Kidney epithelial cell (primary cell): Measurements from ENCODE around the gene GON7. TPM values are rescaled to one million over a fixed set of nuclear protein-coding genes. Genes with fewer than 3 reads are reported as not detected.
"Not testable (repeated sequence)": the region's sequence is repeated elsewhere in the genome, so short reads cannot be mapped to it uniquely, and the experiment has no call there.

Experiments
- DNase-seq: peaks from one replicate; pipeline ENCODE4 v3.0.0-alpha.2; 2010; ENCODE audit warnings: low read depth
- H3K27me3 ChIP-seq: 2 replicates; pipeline ENCODE4 v1.6.0; 2011; ENCODE audit warnings: low read length; ENCODE audit not compliant: control insufficient read depth, insufficient read depth
- H3K36me3 ChIP-seq: 2 replicates; pipeline ENCODE4 v1.5.1; 2011; ENCODE audit warnings: low read length; ENCODE audit not compliant: control insufficient read depth, insufficient read depth
- H3K4me3 ChIP-seq: 2 replicates; pipeline ENCODE4 v1.5.1; 2011; ENCODE audit warnings: low read depth, mild to moderate bottlenecking, control low read depth, low read length
- CTCF ChIP-seq: IDR thresholded peaks from 2 replicates; pipeline ENCODE4 v1.5.1; 2011; ENCODE audit warnings: mild to moderate bottlenecking, moderate library complexity, low read length, control low read depth, inconsistent platforms; ENCODE audit not compliant: insufficient read depth, poor library complexity, severe bottlenecking
- total RNA-seq: library from RNA; depleted of rRNA; stranded (reverse); fragments of >200 nt; gene quantifications from 2 replicates; pipeline ENCODE4 v1.2.3, GENCODE V29; 2015

GON7 gene
- total RNA-seq, 1 donor from 2014 or later = 14.9 TPM

GRCh38 chr14:93239869-93240677 is 33.2 kb upstream of the GON7 start:
- no peaks in the 10 kb centered on the region for H3K27me3 ChIP-seq
- DNase-seq = peak; percentile 45
- TF ChIP-seq CTCF = no peak
- peaks cover 5% of the 10 kb centered on the region for H3K36me3 ChIP-seq
- H3K4me3 ChIP-seq = no peak overlapping the region

- H3K27me3 ChIP-seq = no peaks in the 10 kb centered on the region
Measured at GRCh38 chr14:93234798-93235197, 27.9 kb upstream of the GON7 start.

GRCh38 chr14:93233078-93233477 is 26.2 kb upstream of the GON7 start:
- not testable (repeated sequence) for DNase-seq, H3K27me3 ChIP-seq, H3K36me3 ChIP-seq, H3K4me3 ChIP-seq

More at GRCh38 chr14:93234798-93235197, 27.9 kb upstream of the GON7 start:
- peak; percentile 63 for DNase-seq
- Histone ChIP-seq H3K4me3 (no peak overlapping the region), H3K36me3 (no peaks in the 10 kb centered on the region)
- TF ChIP-seq CTCF = no peak

GRCh38 chr14:93232159-93232558 is 25.3 kb upstream of the GON7 start:
- no peak for TF ChIP-seq CTCF
- Histone ChIP-seq H3K36me3 (no peaks in the 10 kb centered on the region), H3K27me3 (no peaks in the 10 kb centered on the region), H3K4me3 (no peak overlapping the region)
- no peak for DNase-seq

GRCh38 chr14:93231129-93231979 is 24.5 kb upstream of the GON7 start:
- no peaks in the 10 kb centered on the region for H3K36me3 ChIP-seq
- DNase-seq = no peak
- TF ChIP-seq CTCF = no peak
- no peaks in the 10 kb centered on the region for H3K27me3 ChIP-seq
- peak overlapping the region; percentile 51 for H3K4me3 ChIP-seq

GRCh38 chr14:93230539-93230938 is 23.7 kb upstream of the GON7 start:
- no peak for TF ChIP-seq CTCF
- no peak for DNase-seq
- Histone ChIP-seq H3K27me3 (no peaks in the 10 kb centered on the region), H3K36me3 (no peaks in the 10 kb centered on the region), H3K4me3 (no peak overlapping the region)
